GM18868 (cell line): ENCODE data around the gene GARIN1A.
"Not testable (repeated sequence)": the region's sequence is repeated elsewhere in the genome, so short reads cannot be mapped to it uniquely, and the experiment has no call there.

Experiments used
- ATAC-seq: cut with Tn5 transposase; IDR thresholded peaks from one replicate; pipeline ENCODE4 v1.9.1; 2021; ENCODE audit warnings: mild to moderate bottlenecking, moderate library complexity; ENCODE audit not compliant: unreplicated experiment

GARIN1A gene

GRCh38 chr7:128671992-128672391, at the start of gene GARIN1A:
TSS of gene GARIN1A (plus strand) at chr7:128672292. CDS start at chr7:128672398, 106 bp downstream.
- ATAC-seq, result no peak

- not testable (repeated sequence) for ATAC-seq
Observed at GRCh38 chr7:128627124-128627523, 45.0 kb upstream of the GARIN1A start.

- not testable (repeated sequence) for ATAC-seq
Observed at GRCh38 chr7:128633915-128634314, 38.2 kb upstream of the GARIN1A start.

GRCh38 chr7:128645206-128645605, 26.9 kb upstream of the GARIN1A start:
- not testable (repeated sequence) for ATAC-seq

GRCh38 chr7:128645844-128646243, 26.2 kb upstream of the GARIN1A start:
- not testable (repeated sequence) for ATAC-seq

- ATAC-seq, result not testable (repeated sequence)
Observed at GRCh38 chr7:128646877-128647276, 25.2 kb upstream of the GARIN1A start.

GRCh38 chr7:128651096-128651495, 21.0 kb upstream of the GARIN1A start:
- ATAC-seq, result not testable (repeated sequence)

GRCh38 chr7:128652606-128653005, 19.5 kb upstream of the GARIN1A start:
- not testable (repeated sequence) for ATAC-seq

GRCh38 chr7:128653197-128653596, 18.9 kb upstream of the GARIN1A start:
- ATAC-seq, result not testable (repeated sequence)

- ATAC-seq, result not testable (repeated sequence)
Observed at GRCh38 chr7:128654080-128654479, 18.0 kb upstream of the GARIN1A start.

- not testable (repeated sequence) for ATAC-seq
Observed at GRCh38 chr7:128654501-128654900, 17.6 kb upstream of the GARIN1A start.

- ATAC-seq, result not testable (repeated sequence)
Observed at GRCh38 chr7:128658428-128658827, 13.7 kb upstream of the GARIN1A start.

- ATAC-seq, result no peak
Observed at GRCh38 chr7:128660596-128660995, 11.5 kb upstream of the GARIN1A start.

GRCh38 chr7:128661446-128661845, 10.6 kb upstream of the GARIN1A start:
- ATAC-seq, result no peak

- ATAC-seq, result no peak
Observed at GRCh38 chr7:128662091-128662490, 10.0 kb upstream of the GARIN1A start.

- not testable (repeated sequence) for ATAC-seq
Observed at GRCh38 chr7:128663223-128663622, 8.9 kb upstream of the GARIN1A start.

- no peak for ATAC-seq
Observed at GRCh38 chr7:128665057-128665456, 7.0 kb upstream of the GARIN1A start.

- no peak for ATAC-seq
Observed at GRCh38 chr7:128666200-128666599, 5.9 kb upstream of the GARIN1A start.

- no peak for ATAC-seq
Observed at GRCh38 chr7:128672927-128673517, 930 bp downstream of the GARIN1A start.

GRCh38 chr7:128673571-128673970, 1.5 kb downstream of the GARIN1A start:
- no peak for ATAC-seq

GRCh38 chr7:128676665-128677064, 4.6 kb downstream of the GARIN1A start:
- ATAC-seq, result no peak

GRCh38 chr7:128679920-128680319, 7.8 kb downstream of the GARIN1A start:
- ATAC-seq, result peak; percentile 49
